IMR-90 (cell line): ENCODE data around the gene EPN3. TPM values are rescaled to one million over a fixed set of nuclear protein-coding genes. Genes with fewer than 3 reads are reported as not detected.

ENCODE experiments used
- ATAC-seq: fragments of 200-7000 bp; cut with Tn5 transposase; 2 replicates; pipeline ENCODE4 v1.9.1; 2020; ENCODE audit warnings: low read depth, mild to moderate bottlenecking, moderate library complexity
- BruUV-seq: library from RNA; stranded (reverse); fragments of 400-500 nt; replicated peaks from 2 replicates; lab custom pipeline; 2021; lab: Mats Ljungman, UMichigan
- CTCF ChIA-PET: fragments of 300-600 bp; formaldehyde crosslinking; extraction: SDS; loops from one replicate; lab custom pipeline; 2021; ENCODE audit warnings: antibody characterized with exemption; lab: Yijun Ruan, JAX
- POLR2A ChIA-PET: fragments of 300-600 bp; sonication (Branson Sonifier 250); formaldehyde crosslinking; loops from one replicate; lab custom pipeline; 2022; ENCODE audit warnings: antibody characterized with exemption; ENCODE audit not compliant: unreplicated experiment; lab: Charles Lee
- DNase-seq: peaks from one replicate; pipeline ENCODE4 v3.0.0; 2013
- H2AFZ ChIP-seq: replicated peaks from 2 replicates; pipeline ENCODE3; 2013; ENCODE audit warnings: low read length, mild to moderate bottlenecking; ENCODE audit not compliant: poor library complexity
- H2AK5ac ChIP-seq: 2 replicates; pipeline ENCODE4 v1.6.1; 2013; ENCODE audit warnings: low read depth, low read length, inconsistent platforms
- H2AK9ac ChIP-seq: replicated peaks from 2 replicates; pipeline ENCODE3; 2013; ENCODE audit warnings: mild to moderate bottlenecking, low read depth, low read length, moderate library complexity; ENCODE audit not compliant: poor library complexity
- H2BK120ac ChIP-seq: 2 replicates; pipeline ENCODE4 v1.6.1; 2013; ENCODE audit warnings: low read depth, low read length, inconsistent platforms
- H2BK15ac ChIP-seq: 3 replicates; pipeline ENCODE4 v1.6.1; 2013; ENCODE audit warnings: low read depth, low read length, inconsistent platforms
- H2BK20ac ChIP-seq: 2 replicates; pipeline ENCODE4 v1.6.1; 2013; ENCODE audit warnings: low read depth, mild to moderate bottlenecking, inconsistent platforms, low read length, moderate library complexity
- H2BK5ac ChIP-seq: 2 replicates; pipeline ENCODE4 v1.6.1; 2013; ENCODE audit warnings: mild to moderate bottlenecking, low read depth, low read length, inconsistent platforms; ENCODE audit not compliant: poor library complexity, severe bottlenecking
- H3K14ac ChIP-seq: replicated peaks from 2 replicates; pipeline ENCODE4 v1.6.1; 2013; ENCODE audit warnings: low read depth, low read length, inconsistent platforms
- H3K18ac ChIP-seq: 2 replicates; pipeline ENCODE4 v1.6.1; 2013; ENCODE audit warnings: low read depth, low read length, control low read depth
- H3K23ac ChIP-seq: 2 replicates; pipeline ENCODE4 v1.6.1; 2013; ENCODE audit warnings: low read depth, low read length, inconsistent platforms
- H3K27ac ChIP-seq: 2 replicates; pipeline ENCODE4 v1.5.1; 2013; ENCODE audit warnings: mild to moderate bottlenecking, control low read depth, low read length; ENCODE audit not compliant: insufficient read depth
- H3K27me3 ChIP-seq: 2 replicates; pipeline ENCODE4 v1.6.1; 2013; ENCODE audit warnings: low read length; ENCODE audit not compliant: control insufficient read depth, insufficient read depth
- H3K36me3 ChIP-seq: 2 replicates; pipeline ENCODE4 v1.6.1; 2013; ENCODE audit warnings: low read length, mixed read lengths; ENCODE audit not compliant: control insufficient read depth, insufficient read depth
- H3K4ac ChIP-seq: 2 replicates; pipeline ENCODE4 v1.6.1; 2013; ENCODE audit warnings: low read depth, low read length, inconsistent platforms
- H3K4me1 ChIP-seq: 2 replicates; pipeline ENCODE4 v1.6.1; 2013; ENCODE audit warnings: low read length, mixed read lengths; ENCODE audit not compliant: control insufficient read depth, insufficient read depth
- H3K4me2 ChIP-seq: 2 replicates; pipeline ENCODE4 v1.6.1; 2013; ENCODE audit warnings: low read depth, mild to moderate bottlenecking, control low read depth, low read length, moderate library complexity
- H3K4me3 ChIP-seq: 2 replicates; pipeline ENCODE4 v1.5.1; 2013; ENCODE audit warnings: low read depth, mild to moderate bottlenecking, control low read depth, low read length, moderate library complexity; ENCODE audit not compliant: insufficient read depth
- H3K56ac ChIP-seq: 2 replicates; pipeline ENCODE4 v1.6.1; 2013; ENCODE audit warnings: low read length, inconsistent platforms; ENCODE audit not compliant: insufficient read depth; ENCODE audit errors: extremely low read depth
- H3K79me1 ChIP-seq, 2 experiments: 2 replicates each; pipeline ENCODE4 v1.6.1; 2013; ENCODE audit warnings: low read length in 2 of 2, inconsistent platforms in 1 of 2, low read depth in 1 of 2
- H3K9ac ChIP-seq: 2 replicates; pipeline ENCODE4 v1.6.1; 2013; ENCODE audit warnings: low read depth, low read length, control low read depth
- H3K9me1 ChIP-seq: 2 replicates; pipeline ENCODE4 v1.6.1; 2013; ENCODE audit warnings: low read length, inconsistent platforms; ENCODE audit not compliant: insufficient read depth
- H3K9me3 ChIP-seq: 2 replicates; pipeline ENCODE4 v1.6.1; 2013; ENCODE audit warnings: low read length; ENCODE audit not compliant: control insufficient read depth, insufficient read depth
- H4K20me1 ChIP-seq: 2 replicates; pipeline ENCODE4 v1.6.1; 2013; ENCODE audit warnings: low read length, inconsistent platforms; ENCODE audit not compliant: insufficient read depth
- H4K5ac ChIP-seq: 2 replicates; pipeline ENCODE4 v1.6.1; 2013; ENCODE audit warnings: mild to moderate bottlenecking, low read depth, low read length, control low read depth
- H4K8ac ChIP-seq, 2 experiments: 2 replicates each; pipeline ENCODE4 v1.6.1; 2013; ENCODE audit warnings: low read depth in 2 of 2, low read length in 2 of 2, control low read depth in 1 of 2, inconsistent platforms in 1 of 2
- H4K91ac ChIP-seq: 2 replicates; pipeline ENCODE4 v1.6.1; 2013; ENCODE audit warnings: low read depth, low read length, inconsistent platforms; ENCODE audit not compliant: insufficient read depth
- BHLHE40 ChIP-seq: fragments of 150-350 bp; IDR thresholded peaks from 2 replicates; pipeline ENCODE4 v1.6.1; 2016; ENCODE audit warnings: mild to moderate bottlenecking, low read depth, low read length
- CEBPB ChIP-seq: IDR thresholded peaks from 2 replicates; pipeline ENCODE4 v1.6.1; 2012; ENCODE audit warnings: low read depth, low read length, improper control_type of control experiment
- CHD1 ChIP-seq: IDR thresholded peaks from 2 replicates; pipeline ENCODE4 v1.6.1; 2012; ENCODE audit warnings: low read depth, low read length, improper control_type of control experiment
- FOS ChIP-seq: fragments of 150-350 bp; IDR thresholded peaks from 2 replicates; pipeline ENCODE4 v1.6.1; 2016; ENCODE audit warnings: low read depth, low read length
- MAFK ChIP-seq: IDR thresholded peaks from 2 replicates; pipeline ENCODE4 v1.6.1; 2012; ENCODE audit warnings: low read depth, low read length, improper control_type of control experiment
- MAZ ChIP-seq: IDR thresholded peaks from 2 replicates; pipeline ENCODE4 v1.6.1; 2012; ENCODE audit warnings: low read depth, mild to moderate bottlenecking, low read length, improper control_type of control experiment, moderate library complexity, borderline replicate concordance
- MXI1 ChIP-seq: IDR thresholded peaks from 2 replicates; pipeline ENCODE4 v1.6.1; 2012; ENCODE audit warnings: low read depth, mild to moderate bottlenecking, low read length, moderate library complexity, borderline replicate concordance
- NFE2L2 ChIP-seq: fragments of 150-350 bp; IDR thresholded peaks from 2 replicates; pipeline ENCODE4 v1.6.1; 2016; ENCODE audit warnings: low read depth, mild to moderate bottlenecking, low read length
- POLR2A ChIP-seq: IDR thresholded peaks from 2 replicates; pipeline ENCODE4 v1.6.1; 2012; ENCODE audit warnings: mild to moderate bottlenecking, low read depth, low read length
- RAD21 ChIP-seq: IDR thresholded peaks from 2 replicates; pipeline ENCODE4 v1.6.1; 2012; ENCODE audit warnings: low read length, improper control_type of control experiment
- RCOR1 ChIP-seq: IDR thresholded peaks from 2 replicates; pipeline ENCODE4 v1.6.1; 2012; ENCODE audit warnings: mild to moderate bottlenecking, low read length, improper control_type of control experiment; ENCODE audit not compliant: insufficient replicate concordance
- RFX5 ChIP-seq: IDR thresholded peaks from 2 replicates; pipeline ENCODE4 v1.8.0; 2012; ENCODE audit warnings: low read depth, mild to moderate bottlenecking, low read length, moderate library complexity
- SMC3 ChIP-seq: fragments of 150-350 bp; IDR thresholded peaks from 2 replicates; pipeline ENCODE4 v1.6.1; 2016; ENCODE audit warnings: low read depth, mild to moderate bottlenecking, antibody characterized with exemption, low read length, moderate library complexity
- WGBS, 2 experiments: methylation state at CpG; one replicate each; pipeline versions ENCODE4 v1.1.5 to v1.1.7; 2013; ENCODE audit warnings: missing lambda C conversion rate in 2 of 2; ENCODE audit not compliant: insufficient read length in 1 of 2; ENCODE audit errors: extremely low coverage in 2 of 2; 5-methylcytosine and 5-hydroxymethylcytosine counted together
- dilution Hi-C: fragments of 300-500 bp; cut with HindIII; formaldehyde crosslinking; loops from one replicate; pipeline ENCODE4 v1.14.3; 2018; ENCODE audit warnings: low sequenced_read_pairs; ENCODE audit not compliant: unreplicated experiment
- in situ Hi-C: fragments of 300-500 bp; cut with MboI; formaldehyde crosslinking; loops from 3 replicates; pipeline ENCODE4 v1.14.3; 2019; ENCODE audit warnings: low sequenced_read_pairs, inconsistent platforms, mixed read lengths
- intact Hi-C: fragments of 100-400 bp; cut with micrococcal nuclease; formaldehyde crosslinking; loops from 2 replicates; pipeline ENCODE4 v1.10.0; 2022
- polyA plus RNA-seq, 3 experiments: library from polyadenylated mRNA; depleted of rRNA; stranded (reverse); fragments of >200 nt; gene quantifications; 2 replicates each; pipeline ENCODE4 v1.2.3, GENCODE V29; 2012; ENCODE audit warnings: low replicate concordance in 1 of 3
- total RNA-seq: library from RNA; depleted of rRNA; stranded (reverse); fragments of >200 nt; gene quantifications from 2 replicates; pipeline ENCODE4 v1.2.3, GENCODE V29; 2012
- TF ChIP-seq, protein P1 (sequence below): fragments of 150-350 bp; IDR thresholded peaks from 2 replicates; pipeline ENCODE4 v1.6.1; 2016; ENCODE audit warnings: low read depth, mild to moderate bottlenecking, low read length, moderate library complexity, borderline replicate concordance
- TF ChIP-seq, protein P2 (sequence below): conservative IDR thresholded peaks from 2 replicates; pipeline ENCODE4 v1.5.1; 2012; ENCODE audit warnings: mild to moderate bottlenecking, low read depth, low read length, improper control_type of control experiment
- TF ChIP-seq, protein P3 (sequence below): fragments of 150-350 bp; IDR thresholded peaks from 2 replicates; pipeline ENCODE4 v1.6.1; 2017; ENCODE audit warnings: mild to moderate bottlenecking, antibody characterized with exemption, low read length, low read depth

Gene EPN3
- total and polyA plus RNA-seq, 2 of the 4 experiments (the other 2 are of a cell fraction), result 0.09 TPM; not detected in 1

DNA sequence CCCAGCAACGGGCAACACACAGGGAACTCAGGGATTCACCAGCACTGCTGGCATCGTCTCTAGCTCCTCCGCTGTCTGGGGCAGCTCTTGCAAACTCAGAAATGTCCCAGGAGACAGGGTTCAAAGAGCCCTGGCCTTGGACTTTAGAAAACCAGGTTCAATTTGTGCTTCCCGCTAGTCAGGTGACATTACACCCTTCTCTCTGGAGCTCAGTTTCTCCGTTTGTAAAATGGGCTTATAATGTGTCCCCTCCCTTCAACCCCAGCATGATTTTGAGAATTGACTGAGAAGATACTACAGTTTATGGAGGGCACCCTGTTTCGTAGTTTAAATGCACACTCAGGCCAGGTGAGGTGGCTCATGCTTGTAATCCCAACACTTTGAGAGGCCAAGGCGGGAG is 26.2 kb upstream of the EPN3 start:
- no peak overlapping the region for H3K18ac ChIP-seq

More for the DNA sequence above, 26.2 kb upstream of the EPN3 start:
- H3K79me1 ChIP-seq, result peaks cover 0 to 3% of the 10 kb centered on the region in 2 experiments; a peak in 1 of 4 replicates
- H3K4me2 ChIP-seq, result no peak overlapping the region
- no peak overlapping the region for H4K8ac ChIP-seq
- no peak for ATAC-seq
- no peaks in the 10 kb centered on the region for H3K36me3 ChIP-seq
- TF ChIP-seq RFX5 (no peak), MXI1 (no peak), NFE2L2 (no peak), CHD1 (no peak), RCOR1 (no peak), MAFK (no peak), FOS (no peak), BHLHE40 (no peak), MAZ (no peak), RAD21 (no peak), CEBPB (no peak), POLR2A (no peak), SMC3 (no peak)
- TF ChIP-seq, protein P1, sequence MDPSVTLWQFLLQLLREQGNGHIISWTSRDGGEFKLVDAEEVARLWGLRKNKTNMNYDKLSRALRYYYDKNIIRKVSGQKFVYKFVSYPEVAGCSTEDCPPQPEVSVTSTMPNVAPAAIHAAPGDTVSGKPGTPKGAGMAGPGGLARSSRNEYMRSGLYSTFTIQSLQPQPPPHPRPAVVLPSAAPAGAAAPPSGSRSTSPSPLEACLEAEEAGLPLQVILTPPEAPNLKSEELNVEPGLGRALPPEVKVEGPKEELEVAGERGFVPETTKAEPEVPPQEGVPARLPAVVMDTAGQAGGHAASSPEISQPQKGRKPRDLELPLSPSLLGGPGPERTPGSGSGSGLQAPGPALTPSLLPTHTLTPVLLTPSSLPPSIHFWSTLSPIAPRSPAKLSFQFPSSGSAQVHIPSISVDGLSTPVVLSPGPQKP, result no peak
- TF ChIP-seq, protein P2, sequence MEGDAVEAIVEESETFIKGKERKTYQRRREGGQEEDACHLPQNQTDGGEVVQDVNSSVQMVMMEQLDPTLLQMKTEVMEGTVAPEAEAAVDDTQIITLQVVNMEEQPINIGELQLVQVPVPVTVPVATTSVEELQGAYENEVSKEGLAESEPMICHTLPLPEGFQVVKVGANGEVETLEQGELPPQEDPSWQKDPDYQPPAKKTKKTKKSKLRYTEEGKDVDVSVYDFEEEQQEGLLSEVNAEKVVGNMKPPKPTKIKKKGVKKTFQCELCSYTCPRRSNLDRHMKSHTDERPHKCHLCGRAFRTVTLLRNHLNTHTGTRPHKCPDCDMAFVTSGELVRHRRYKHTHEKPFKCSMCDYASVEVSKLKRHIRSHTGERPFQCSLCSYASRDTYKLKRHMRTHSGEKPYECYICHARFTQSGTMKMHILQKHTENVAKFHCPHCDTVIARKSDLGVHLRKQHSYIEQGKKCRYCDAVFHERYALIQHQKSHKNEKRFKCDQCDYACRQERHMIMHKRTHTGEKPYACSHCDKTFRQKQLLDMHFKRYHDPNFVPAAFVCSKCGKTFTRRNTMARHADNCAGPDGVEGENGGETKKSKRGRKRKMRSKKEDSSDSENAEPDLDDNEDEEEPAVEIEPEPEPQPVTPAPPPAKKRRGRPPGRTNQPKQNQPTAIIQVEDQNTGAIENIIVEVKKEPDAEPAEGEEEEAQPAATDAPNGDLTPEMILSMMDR, result no peak
- TF ChIP-seq, protein P3, sequence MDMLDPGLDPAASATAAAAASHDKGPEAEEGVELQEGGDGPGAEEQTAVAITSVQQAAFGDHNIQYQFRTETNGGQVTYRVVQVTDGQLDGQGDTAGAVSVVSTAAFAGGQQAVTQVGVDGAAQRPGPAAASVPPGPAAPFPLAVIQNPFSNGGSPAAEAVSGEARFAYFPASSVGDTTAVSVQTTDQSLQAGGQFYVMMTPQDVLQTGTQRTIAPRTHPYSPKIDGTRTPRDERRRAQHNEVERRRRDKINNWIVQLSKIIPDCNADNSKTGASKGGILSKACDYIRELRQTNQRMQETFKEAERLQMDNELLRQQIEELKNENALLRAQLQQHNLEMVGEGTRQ, result no peak
- H2BK5ac ChIP-seq, result no peak overlapping the region
- no peak overlapping the region; the same call in 1 of the 2 replicates for H2AK5ac ChIP-seq
- POLR2A ChIA-PET, result no interaction called here
- H3K14ac ChIP-seq, result no peak overlapping the region
- no peaks in the 10 kb centered on the region for H4K20me1 ChIP-seq
- no peak overlapping the region for H4K5ac ChIP-seq
- peaks cover 4% of the 10 kb centered on the region for H3K4me1 ChIP-seq
- H3K9me3 ChIP-seq, result no peaks in the 10 kb centered on the region
- H3K9ac ChIP-seq, result no peak overlapping the region
- CTCF ChIA-PET, result no interaction called here
- no peaks in the 10 kb centered on the region; the same call in 1 of the 2 replicates for H3K27me3 ChIP-seq
- no peak for DNase-seq
- no peak overlapping the region for H2AFZ ChIP-seq
- no peak overlapping the region; the same call in 1 of the 2 replicates for H3K23ac ChIP-seq
- in situ Hi-C loops (no loop called here), dilution Hi-C loops (no loop called here), intact Hi-C loops (no loop called here)
- BruUV-seq, result no TSS peak
- H4K91ac ChIP-seq, result no peak overlapping the region
- H2BK120ac ChIP-seq, result no peak overlapping the region
- H3K56ac ChIP-seq, result no peak overlapping the region
- H2BK20ac ChIP-seq, result no peak overlapping the region
- H2AK9ac ChIP-seq, result no peak overlapping the region
- H2BK15ac ChIP-seq, result no peak overlapping the region
- 44% methylated on average over 1 of the region's 7 CpGs; no CpG with 5 or more reads in 1 of the 2 experiments for WGBS, 2 experiments
- no peak overlapping the region for H3K4me3 ChIP-seq
- H3K27ac ChIP-seq, result no peak overlapping the region
- H3K4ac ChIP-seq, result no peak overlapping the region
- peaks cover 16% of the 10 kb centered on the region for H3K9me1 ChIP-seq
